Left renal cortex interstitium (tissue), 4 donors: ENCODE results near the gene SLC41A1. TPM values are rescaled to one million over a fixed set of nuclear protein-coding genes. Genes with fewer than 3 reads are reported as not detected.

Source experiments
- DNase-seq, 4 donors: peaks; one replicate each; pipeline ENCODE4 v3.0.0-alpha.2; 2013; ENCODE audit warnings: low read depth in 4 of 4, low spot score in 2 of 4, missing footprints in 1 of 4
- polyA plus RNA-seq, 4 donors: library from polyadenylated mRNA; unstranded; fragments of 120-200 nt; gene quantifications; one replicate each; pipeline ENCODE4 v1.2.1, GENCODE V29; 2013; ENCODE audit not compliant: insufficient read length in 4 of 4

The SLC41A1 gene
- polyA plus RNA-seq, 4 donors, result 24.5 to 34.0 (median 30.7) TPM

- DNase-seq, result no peak
These were observed 49.0 kb downstream of the SLC41A1 start for GRCh38 chr1:205763980-205764379.

- no peak for DNase-seq
These were observed 52.4 kb downstream of the SLC41A1 start for GRCh38 chr1:205760606-205761005.

DNA sequence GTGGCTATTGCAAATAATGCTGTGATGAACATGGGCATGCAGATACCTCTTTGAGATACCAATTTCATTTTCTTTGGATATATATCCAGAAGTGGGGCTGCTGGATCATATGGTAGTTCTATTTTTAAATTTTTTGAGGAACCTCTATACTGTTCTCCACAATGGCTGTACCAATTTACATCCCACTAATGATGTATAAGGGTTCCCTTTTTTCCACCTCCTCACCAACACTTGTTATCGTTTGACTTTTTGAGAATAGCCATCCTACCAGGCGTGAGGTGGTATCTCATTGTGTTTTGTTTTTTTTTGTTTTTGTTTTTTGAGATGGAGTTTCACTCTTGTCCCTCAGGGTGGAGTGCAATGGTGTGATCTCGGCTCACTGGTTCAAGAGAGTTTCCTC lies 56.4 kb downstream of the SLC41A1 start:
- no peak for DNase-seq

GRCh38 chr1:205754857-205755256 lies 58.1 kb downstream of the SLC41A1 start:
- DNase-seq, result no peak

DNA sequence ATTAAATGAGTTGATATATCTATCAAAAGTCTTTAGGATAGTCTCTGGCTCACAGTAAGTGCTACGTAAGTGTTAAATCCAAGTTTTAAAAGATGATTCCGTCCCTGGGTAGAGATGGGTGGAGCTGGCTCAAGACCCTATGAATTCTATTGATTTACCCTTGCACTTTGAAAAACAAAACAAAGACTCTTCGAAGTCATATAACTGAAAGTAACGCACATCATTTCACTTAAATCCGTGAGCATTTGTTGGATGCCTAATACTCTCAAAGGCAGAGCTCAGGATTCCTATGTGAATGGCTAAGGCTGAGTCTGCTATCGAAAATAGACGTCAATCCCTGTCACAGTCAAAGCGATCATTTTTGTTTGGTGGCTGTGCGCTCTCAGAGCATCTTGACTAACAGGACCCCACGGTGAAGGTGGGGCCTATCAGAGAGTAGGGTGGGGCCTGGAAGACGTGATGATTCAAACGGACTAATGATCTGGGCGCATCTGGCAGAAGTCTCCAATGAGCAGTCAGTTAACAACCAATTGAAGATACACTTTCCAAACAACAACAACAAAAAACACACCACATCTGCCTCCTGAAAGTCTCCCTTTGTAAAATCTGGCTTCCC lies 61.9 kb downstream of the SLC41A1 start:
- DNase-seq, result no peak

GRCh38 chr1:205750138-205751035 lies 62.6 kb downstream of the SLC41A1 start, which contains the start of gene NUCKS1:
Gene NUCKS1 (minus strand): TSS chr1:205750182. CDS start chr1:205749973, 209 bp downstream.
- peak; percentile 96 to 98 (median 97) for DNase-seq

- DNase-seq, result peak; percentile 83 to 91 (median 86)
These were observed 63.5 kb downstream of the SLC41A1 start for GRCh38 chr1:205749234-205750137.

- DNase-seq, result peak in 3 of 4 donors; percentile 52 to 71 (median 61)
These were observed 64.4 kb downstream of the SLC41A1 start for GRCh38 chr1:205748403-205749233.

DNA sequence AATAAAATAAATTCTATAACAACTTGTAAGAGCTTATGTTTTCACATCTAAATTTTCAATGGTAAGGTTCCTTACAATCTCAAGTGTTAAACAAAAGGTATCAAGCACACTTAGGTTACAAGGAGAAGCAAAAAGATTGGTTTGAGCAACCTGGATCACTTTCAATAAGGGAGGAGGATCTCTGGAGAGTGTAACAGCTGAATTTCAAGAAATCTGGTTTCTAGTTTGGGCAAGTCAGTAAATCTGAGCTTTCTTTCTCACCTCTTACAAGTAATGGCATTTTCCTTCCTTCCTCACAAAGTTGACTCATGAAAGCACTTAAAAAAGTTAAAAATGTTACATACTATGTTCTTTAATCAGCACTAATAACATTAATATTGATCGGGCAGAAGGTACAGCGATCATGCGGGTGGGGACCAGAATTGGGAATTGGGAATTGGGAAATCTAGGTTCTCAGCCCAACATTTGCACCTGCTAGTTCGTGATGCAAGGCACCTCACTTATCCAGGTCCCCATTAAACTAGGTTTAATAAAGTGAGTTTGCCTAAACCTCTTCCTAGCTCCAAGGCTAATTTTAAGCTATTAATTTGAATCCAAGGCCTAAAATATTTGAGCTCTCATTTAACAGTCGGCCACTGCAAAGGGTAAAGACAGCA lies 66.1 kb downstream of the SLC41A1 start:
- no peak for DNase-seq

GRCh38 chr1:205744403-205744802 lies 68.6 kb downstream of the SLC41A1 start:
- no peak for DNase-seq

DNA sequence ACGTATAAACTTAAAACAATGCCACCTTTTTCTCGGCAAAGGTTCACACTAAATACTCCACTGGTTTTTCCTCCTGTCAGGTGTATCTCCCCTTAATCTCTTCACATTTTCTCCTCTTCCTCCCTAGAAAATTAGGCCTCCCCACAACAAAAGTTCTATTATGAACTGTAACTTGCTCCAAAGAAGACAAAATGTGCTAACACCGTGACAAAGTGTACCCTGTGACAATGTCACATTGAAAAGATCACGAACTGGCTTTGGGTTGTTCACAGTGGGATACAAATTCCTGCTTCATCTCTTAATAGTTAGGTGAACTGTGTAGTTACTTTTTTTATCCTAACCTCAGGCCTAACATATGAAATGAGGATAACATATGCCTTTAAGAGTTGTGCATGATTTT lies 69.0 kb downstream of the SLC41A1 start:
- no peak for DNase-seq

GRCh38 chr1:205741681-205742080 lies 71.3 kb downstream of the SLC41A1 start:
- DNase-seq, result no peak

GRCh38 chr1:205739348-205740160 lies 73.4 kb downstream of the SLC41A1 start:
- DNase-seq, result no peak

Other genes with a start within 250 kb of the SLC41A1 start
- 10 to 100 TPM; 13.7 to 26.0 (median 18.0) TPM for gene ELK4, start 181.2 kb downstream of the SLC41A1 start, polyA plus RNA-seq
- 10 to 100 TPM in 1 of 4 donors, 1 to 10 TPM in 3; 8.2 to 11.1 (median 8.7) TPM for gene SLC45A3, start 132.7 kb downstream of the SLC41A1 start, polyA plus RNA-seq
- gene NUCKS1, start 63.0 kb downstream of the SLC41A1 start, polyA plus RNA-seq, result 100 to 1,000 TPM; 370 to 432 (median 416) TPM
- 10 to 100 TPM; 22.1 to 40.6 (median 30.5) TPM for gene RAB29, start 37.7 kb downstream of the SLC41A1 start, polyA plus RNA-seq
- 1 to 10 TPM in 3 of 4 donors, under 1 TPM in 1; 0.24 to 4.1 (median 2.2) TPM for gene PM20D1, start 36.9 kb upstream of the SLC41A1 start, polyA plus RNA-seq
- gene SLC26A9, start 130.3 kb upstream of the SLC41A1 start, polyA plus RNA-seq, result under 1 TPM; 0.14 to 0.39 (median 0.25) TPM
- 1 to 10 TPM; 2.3 to 3.3 (median 3.1) TPM for gene RAB7B, start 190.2 kb upstream of the SLC41A1 start, polyA plus RNA-seq
- gene CTSE, start 210.7 kb upstream of the SLC41A1 start, polyA plus RNA-seq, result under 1 TPM; 0.16 to 0.58 (median 0.25) TPM
- gene RHEX, start 240.0 kb upstream of the SLC41A1 start, polyA plus RNA-seq, result 1 to 10 TPM; 2.1 to 6.4 (median 4.3) TPM